C4-2B (cell line): ENCODE measurements around the gene BDH1.

ENCODE experiments used
- ZFX ChIP-seq: fragments of 450-650 bp; IDR thresholded peaks from 2 replicates; pipeline ENCODE4 v1.6.1; 2017
- TF ChIP-seq, protein P1 (sequence below): fragments of 450-650 bp; conservative IDR thresholded peaks from 2 replicates; pipeline ENCODE4 v1.5.1; 2017; ENCODE audit warnings: mild to moderate bottlenecking

DNA sequence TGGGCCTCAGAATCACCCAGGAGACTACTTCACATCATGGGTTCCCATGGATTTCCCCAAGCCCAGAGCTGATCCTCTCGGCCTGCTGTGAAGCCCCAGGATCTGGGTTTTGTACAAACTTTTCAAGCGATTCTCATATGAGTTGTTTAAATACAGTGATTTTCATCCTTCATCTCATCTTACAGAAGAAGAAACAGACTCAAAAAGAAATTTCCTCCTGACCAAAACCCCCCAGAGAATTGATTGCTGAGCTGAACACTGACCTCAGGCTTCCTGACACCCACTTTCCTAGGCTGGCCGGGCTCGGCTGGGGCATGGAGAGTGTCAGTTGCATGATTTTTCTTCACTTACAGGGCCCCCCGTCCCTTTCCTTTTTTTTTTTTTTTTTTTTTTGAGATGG is 60.3 kb downstream of the BDH1 start:
- TF ChIP-seq, protein P1, sequence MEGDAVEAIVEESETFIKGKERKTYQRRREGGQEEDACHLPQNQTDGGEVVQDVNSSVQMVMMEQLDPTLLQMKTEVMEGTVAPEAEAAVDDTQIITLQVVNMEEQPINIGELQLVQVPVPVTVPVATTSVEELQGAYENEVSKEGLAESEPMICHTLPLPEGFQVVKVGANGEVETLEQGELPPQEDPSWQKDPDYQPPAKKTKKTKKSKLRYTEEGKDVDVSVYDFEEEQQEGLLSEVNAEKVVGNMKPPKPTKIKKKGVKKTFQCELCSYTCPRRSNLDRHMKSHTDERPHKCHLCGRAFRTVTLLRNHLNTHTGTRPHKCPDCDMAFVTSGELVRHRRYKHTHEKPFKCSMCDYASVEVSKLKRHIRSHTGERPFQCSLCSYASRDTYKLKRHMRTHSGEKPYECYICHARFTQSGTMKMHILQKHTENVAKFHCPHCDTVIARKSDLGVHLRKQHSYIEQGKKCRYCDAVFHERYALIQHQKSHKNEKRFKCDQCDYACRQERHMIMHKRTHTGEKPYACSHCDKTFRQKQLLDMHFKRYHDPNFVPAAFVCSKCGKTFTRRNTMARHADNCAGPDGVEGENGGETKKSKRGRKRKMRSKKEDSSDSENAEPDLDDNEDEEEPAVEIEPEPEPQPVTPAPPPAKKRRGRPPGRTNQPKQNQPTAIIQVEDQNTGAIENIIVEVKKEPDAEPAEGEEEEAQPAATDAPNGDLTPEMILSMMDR, result no peak
- no peak for TF ChIP-seq ZFX
